ENCODE data around the gene RNPS1. TPM values are rescaled to one million over a fixed set of nuclear protein-coding genes. Genes with fewer than 3 reads are reported as not detected.
A peak's percentile ranks its signal among the peaks of the same experiment; 100 is the strongest.

RNPS1 gene
- polyA plus RNA-seq, 3 donors: 207 to 240 (median 216) TPM

DNA sequence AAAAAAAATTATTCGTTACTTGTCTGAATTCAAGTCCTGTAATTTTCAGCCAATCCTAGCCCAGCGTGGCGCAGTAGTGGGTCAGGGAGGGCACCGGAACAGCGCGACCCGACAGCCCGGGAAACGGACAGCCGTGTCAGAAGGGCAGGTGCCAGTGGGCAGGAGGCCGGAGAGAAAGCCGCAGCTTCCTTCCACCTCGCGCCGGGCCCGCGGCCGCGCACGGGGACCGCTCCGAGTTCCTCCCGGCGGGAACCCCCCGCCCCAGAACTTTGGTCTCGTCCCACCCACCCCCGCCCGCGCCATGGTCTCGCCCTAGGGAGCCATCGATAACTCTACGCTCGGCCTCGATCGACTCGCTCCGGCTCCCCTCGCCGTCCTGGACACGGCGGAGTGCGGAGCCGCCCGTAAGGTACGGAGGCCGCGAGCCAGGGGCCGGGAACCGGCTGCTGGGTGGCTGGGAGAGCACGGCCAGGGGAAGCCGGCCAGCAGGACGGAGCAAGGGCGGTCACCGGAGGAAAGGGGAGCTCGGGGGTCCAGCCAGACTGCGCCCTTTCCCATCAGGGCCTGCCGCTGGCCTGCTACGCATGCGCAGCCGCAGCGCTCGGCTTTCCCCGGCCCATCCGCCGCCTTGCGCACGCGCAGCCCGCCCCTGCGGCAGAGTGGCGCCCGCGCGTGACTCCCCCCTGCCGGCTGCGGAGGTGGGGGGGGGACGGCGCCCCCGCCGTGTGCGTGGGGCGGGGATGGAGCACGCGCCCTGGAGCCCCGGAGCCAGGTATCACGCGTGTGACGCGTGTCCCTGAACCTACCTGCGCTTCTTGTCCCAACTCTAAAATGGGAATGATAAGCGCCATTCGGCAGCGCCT lies 62.6 kb downstream of the RNPS1 start, which contains the start of gene MLST8:
Gene MLST8 (plus strand): TSS at position 351 of the 863 bp plus-strand sequence. CDS start 632 bp downstream, outside the sequence.
- peak; percentile 85 for DNase-seq

DNA sequence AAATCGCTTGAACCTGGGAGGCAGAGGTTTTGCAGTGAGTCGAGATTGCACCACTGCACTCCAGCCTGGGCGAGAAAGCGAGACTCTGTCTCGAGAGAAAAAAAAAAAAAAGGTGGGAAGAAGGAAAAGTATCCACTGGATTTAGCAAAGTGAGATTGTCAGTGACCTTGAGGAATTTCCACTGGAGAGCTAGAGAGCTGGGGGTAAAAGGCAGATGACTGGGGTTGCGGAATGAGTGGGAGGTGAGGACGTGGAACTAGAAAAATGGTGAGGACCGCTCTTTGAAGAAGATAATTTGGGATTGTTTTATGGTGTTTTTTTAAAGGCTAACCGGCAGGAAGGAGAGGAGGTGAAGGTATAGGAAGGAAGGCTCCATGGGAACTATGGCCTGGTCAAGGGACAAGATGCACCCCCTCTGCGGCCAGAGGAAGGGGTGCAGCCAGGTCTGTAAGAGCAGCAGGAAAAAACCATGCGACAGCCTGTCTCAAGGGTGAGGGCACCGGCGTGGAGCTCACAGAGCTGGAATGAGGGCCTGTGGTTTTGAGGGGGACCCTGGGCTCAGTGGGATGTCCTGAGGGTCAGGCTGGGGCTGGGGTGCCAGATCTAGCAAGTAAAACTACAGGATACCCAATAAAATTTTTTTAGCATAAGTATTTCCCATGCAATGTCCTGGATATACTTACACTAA lies 63.4 kb downstream of the RNPS1 start:
- DNase-seq: no peak

Other genes with a start within 250 kb of the RNPS1 start
- 10 to 100 TPM in 2 of 3 donors, 1 to 10 TPM in 1; 4.5 to 14.3 (median 12.0) TPM for gene NPW, start 248.3 kb downstream of the RNPS1 start, polyA plus RNA-seq (ENCODE audit: insufficient read length in 3 of 3)
- gene NHERF2, start 241.2 kb downstream of the RNPS1 start, polyA plus RNA-seq (ENCODE audit: insufficient read length in 3 of 3): 100 to 1,000 TPM; 116 to 169 (median 155) TPM
- 10 to 100 TPM; 19.7 to 26.7 (median 26.2) TPM for gene NTHL1, start 220.3 kb downstream of the RNPS1 start, polyA plus RNA-seq (ENCODE audit: insufficient read length in 3 of 3)
- gene TSC2, start 220.1 kb downstream of the RNPS1 start, polyA plus RNA-seq (ENCODE audit: insufficient read length in 3 of 3): 100 to 1,000 TPM; 141 to 174 (median 162) TPM
- gene PKD1, start 132.2 kb downstream of the RNPS1 start, polyA plus RNA-seq (ENCODE audit: insufficient read length in 3 of 3): 100 to 1,000 TPM in 2 of 3 donors, 10 to 100 TPM in 1; 96.5 to 119 (median 115) TPM
- gene RAB26, start 119.5 kb downstream of the RNPS1 start, polyA plus RNA-seq (ENCODE audit: insufficient read length in 3 of 3): 1 to 10 TPM; 3.0 to 6.0 (median 3.1) TPM
- 10 to 100 TPM; 56.1 to 61.1 (median 60.6) TPM for gene TRAF7, start 112.3 kb downstream of the RNPS1 start, polyA plus RNA-seq (ENCODE audit: insufficient read length in 3 of 3)
- gene CASKIN1, start 71.5 kb downstream of the RNPS1 start, polyA plus RNA-seq (ENCODE audit: insufficient read length in 3 of 3): 1 to 10 TPM; 1.8 to 2.6 (median 1.9) TPM
- 10 to 100 TPM; 48.8 to 57.6 (median 55.2) TPM for gene MLST8, start 62.7 kb downstream of the RNPS1 start, polyA plus RNA-seq (ENCODE audit: insufficient read length in 3 of 3)
- gene BRICD5, start 57.3 kb downstream of the RNPS1 start, polyA plus RNA-seq (ENCODE audit: insufficient read length in 3 of 3): 10 to 100 TPM in 1 of 3 donors, 1 to 10 TPM in 2; 6.6 to 11.8 (median 9.4) TPM
- 10 to 100 TPM; 15.1 to 18.8 (median 17.8) TPM for gene PGP, start 53.3 kb downstream of the RNPS1 start, polyA plus RNA-seq (ENCODE audit: insufficient read length in 3 of 3)
- 10 to 100 TPM; 19.8 to 26.3 (median 23.3) TPM for gene E4F1, start 44.5 kb downstream of the RNPS1 start, polyA plus RNA-seq (ENCODE audit: insufficient read length in 3 of 3)
- 1 to 10 TPM in 2 of 3 donors, under 1 TPM in 1; 0.84 to 1.7 (median 1.6) TPM for gene DNASE1L2, start 31.7 kb downstream of the RNPS1 start, polyA plus RNA-seq (ENCODE audit: insufficient read length in 3 of 3)
- 10 to 100 TPM; 76.6 to 90.9 (median 81.6) TPM for gene ECI1, start 16.5 kb downstream of the RNPS1 start, polyA plus RNA-seq (ENCODE audit: insufficient read length in 3 of 3)
- 1 to 10 TPM; 6.6 to 7.8 (median 7.5) TPM for gene ABCA3, start 72.6 kb upstream of the RNPS1 start, polyA plus RNA-seq (ENCODE audit: insufficient read length in 3 of 3)
- gene CCNF, start 161.3 kb upstream of the RNPS1 start, polyA plus RNA-seq (ENCODE audit: insufficient read length in 3 of 3): 10 to 100 TPM; 12.6 to 15.4 (median 13.2) TPM
- gene TEDC2, start 192.0 kb upstream of the RNPS1 start, polyA plus RNA-seq (ENCODE audit: insufficient read length in 3 of 3): 10 to 100 TPM; 11.3 to 14.2 (median 13.7) TPM
- 1 to 10 TPM; 2.4 to 4.3 (median 3.8) TPM for gene NTN3, start 203.2 kb upstream of the RNPS1 start, polyA plus RNA-seq (ENCODE audit: insufficient read length in 3 of 3)
- gene TBC1D24, start 207.0 kb upstream of the RNPS1 start, polyA plus RNA-seq (ENCODE audit: insufficient read length in 3 of 3): 10 to 100 TPM; 16.1 to 25.1 (median 24.0) TPM
- 100 to 1,000 TPM; 238 to 294 (median 248) TPM for gene ATP6V0C, start 245.8 kb upstream of the RNPS1 start, polyA plus RNA-seq (ENCODE audit: insufficient read length in 3 of 3)